ENCODE measurements around the gene PTGFRN. TPM values are rescaled to one million over a fixed set of nuclear protein-coding genes. Genes with fewer than 3 reads are reported as not detected.

PTGFRN gene
- total and polyA plus RNA-seq, 2 of the 8 experiments (the other 6 are each of a cell fraction or from before 2014, with no cell fraction given) = 13.0 to 32.6 TPM

- FAIRE-seq = no peak
- Histone ChIP-seq H3K27me3 (replicated peaks in 1 of 4; ENCODE audit: control insufficient read depth in 3 of 4, extremely low read depth in 1 of 4, insufficient read depth in 3 of 4, low read length in 3 of 4) (no peaks in the 10 kb centered on the region), H2AFZ (ENCODE audit: low read length) (no peak overlapping the region), H3K18ac (ENCODE audit: extremely low read depth, low read length) (no peak overlapping the region), H2BK15ac (ENCODE audit: low read length) (no peak overlapping the region), H3K9me3 (ENCODE audit: insufficient read depth in 2 of 2, low read depth in 1 of 2, low read length in 1 of 2) (no peaks in the 10 kb centered on the region), H3K4me3 (ENCODE audit: extremely low read depth in 1 of 4, insufficient read depth in 2 of 4, low read depth in 3 of 4, low read length in 4 of 4) (no peak overlapping the region), H4K91ac (replicated peaks; ENCODE audit: insufficient read length, low read length) (no peak overlapping the region), H2BK5ac (ENCODE audit: low read depth, low read length) (no peak overlapping the region), H4K5ac (ENCODE audit: insufficient read length, low read depth, low read length) (no peak overlapping the region), H3K36me3 (ENCODE audit: control insufficient read depth in 2 of 4, insufficient read depth in 4 of 4, low read length in 3 of 4) (peaks cover 0 to 15% (median 2%) of the 10 kb centered on the region in 4 experiments; a peak in 5 of 8 replicates), H3K4ac (replicated peaks; ENCODE audit: insufficient read length, low read depth, low read length) (no peak overlapping the region), H3K23me2 (ENCODE audit: low read depth, low read length) (no peaks in the 10 kb centered on the region), H3K4me1 (replicated peaks in 1 of 4; ENCODE audit: control insufficient read depth in 3 of 4, insufficient read depth in 4 of 4, low read length in 3 of 4) (peaks cover 0 to 4% (median 1%) of the 10 kb centered on the region in 4 experiments; a peak in 1 of 7 replicates), H3K27ac (ENCODE audit: low read depth, low read length) (no peak overlapping the region), H3K9ac (replicated peaks in 1 of 4; ENCODE audit: extremely low read depth in 1 of 4, low read depth in 3 of 4, low read length in 3 of 4) (no peak overlapping the region), H2AK5ac (ENCODE audit: low read depth, low read length) (no peak overlapping the region), H2BK20ac (ENCODE audit: low read length) (no peak overlapping the region), H2BK12ac (ENCODE audit: low read depth, low read length) (no peak overlapping the region), H3K56ac (replicated peaks; ENCODE audit: insufficient read length, low read depth, low read length) (no peak overlapping the region), H3K4me2 (ENCODE audit: insufficient read depth in 1 of 2, low read depth in 2 of 2, low read length in 2 of 2) (no peak overlapping the region), H3K14ac (ENCODE audit: insufficient read length) (no peak overlapping the region), H4K20me1 (replicated peaks in 1 of 2; ENCODE audit: control insufficient read depth in 1 of 2, insufficient read depth in 2 of 2, low read length in 2 of 2) (no peaks in the 10 kb centered on the region), H3K23ac (ENCODE audit: insufficient read length) (no peak overlapping the region), H3K79me2 (ENCODE audit: control insufficient read depth in 1 of 2, insufficient read depth in 2 of 2, low read length in 2 of 2) (no peaks in the 10 kb centered on the region; a peak in 1 of 4 replicates), H2BK120ac (replicated peaks; ENCODE audit: low read depth, low read length) (no peak overlapping the region), H4K8ac (ENCODE audit: extremely low read depth, insufficient read depth, low read length) (no peak overlapping the region), H3K79me1 (ENCODE audit: low read depth, low read length) (no peaks in the 10 kb centered on the region; the same call in 1 of the 2 replicates)
- WGBS, 2 experiments (ENCODE audit: extremely low coverage in 1 of 2, insufficient coverage in 1 of 2, insufficient read length in 1 of 2, insufficient replicate concordance in 2 of 2, low coverage in 1 of 2, low lambda C conversion rate in 2 of 2, missing lambda C conversion rate in 1 of 2) = 91% methylated on average over 5 of the region's 5 CpGs; no CpG with 5 or more reads in 1 of the 2 experiments
- ChIA-PET POLR2A (ENCODE audit: partially characterized antibody) (no interaction called here), CTCF (ENCODE audit: partially characterized antibody) (interaction anchor here (0.7 to 1.4 kb wide), 4 partner anchors 49 to 373 kb away, joined by 3 to 5 read pairs (median 3); no protein-coding TSS in a partner anchor)
- TF ChIP-seq BACH1 (IDR thresholded peaks at IDR 0.05; ENCODE audit: low read length) (no peak), SIX5 (IDR thresholded peaks at IDR 0.05; ENCODE audit: low read depth, low read length) (no peak), POU5F1 (IDR thresholded peaks at IDR 0.05; ENCODE audit: low read depth, low read length) (no peak), HDAC6 (IDR thresholded peaks at IDR 0.05; ENCODE audit: low read depth, low read length) (no peak), EGR1 (IDR thresholded peaks at IDR 0.05; ENCODE audit: borderline replicate concordance, low read depth, low read length) (no peak), ZNF274 (IDR thresholded peaks at IDR 0.05; ENCODE audit: borderline replicate concordance, extremely low read depth, low read length) (no peak), FOSL1 (IDR thresholded peaks at IDR 0.05; ENCODE audit: insufficient read depth, low read depth, low read length) (no peak)
- no peak for DNase-seq (ENCODE audit: low read depth in 1 of 2, low spot score in 2 of 2)
These were observed 38.3 kb downstream of the PTGFRN start for GRCh38 chr1:116948046-116948445.

Data from H1 (cell line).